Measurements from ENCODE around the gene PRCC. TPM values are rescaled to one million over a fixed set of nuclear protein-coding genes. Genes with fewer than 3 reads are reported as not detected.

Gene PRCC
- polyA plus RNA-seq, 1 donor (not counting 4 experiments of a cell fraction or from before 2014, with no cell fraction given) = 40.4 TPM

DNA sequence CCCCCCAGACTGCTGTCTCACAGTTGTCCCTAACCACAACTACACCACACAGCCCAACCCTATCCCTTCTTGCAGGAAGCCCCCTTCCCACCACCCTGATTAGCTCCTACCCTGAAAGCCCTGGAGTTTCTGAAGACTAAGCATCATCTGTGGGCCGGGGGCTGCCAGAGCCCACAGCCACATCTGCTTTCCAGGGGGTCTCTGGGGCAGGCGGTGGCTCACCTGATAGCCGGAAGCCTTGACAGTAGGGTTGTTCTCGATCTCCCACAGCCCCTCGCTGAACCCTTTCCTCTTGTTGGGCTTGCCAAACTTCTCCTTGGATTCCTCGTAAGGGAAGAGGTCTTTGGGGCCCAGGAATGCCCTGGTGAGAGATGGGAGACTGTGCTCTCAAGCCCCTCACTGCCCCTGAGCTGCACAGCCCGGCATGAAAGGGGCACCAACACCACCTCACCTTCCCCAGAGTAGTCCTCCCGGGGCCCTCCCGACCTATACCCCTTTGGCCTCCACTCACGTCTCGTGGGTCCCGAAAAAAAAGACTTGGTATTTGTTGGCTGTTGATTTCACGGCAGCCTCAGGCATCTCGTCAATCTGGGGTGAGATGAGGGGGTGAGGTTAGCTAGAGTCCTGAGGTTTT is 22.4 kb upstream of the PRCC start:
- Histone ChIP-seq H3K9me1 (ENCODE audit: control insufficient read depth, extremely low read depth, insufficient read depth, low read length) (no peaks in the 10 kb centered on the region), H3K4me3 (ENCODE audit: control insufficient read depth in 2 of 3, extremely low read depth in 1 of 3, insufficient read depth in 2 of 3, low read depth in 1 of 3, low read length in 3 of 3) (no peak overlapping the region), H3K9me3 (ENCODE audit: control insufficient read depth, low read depth, low read length) (no peaks in the 10 kb centered on the region), H4K20me1 (ENCODE audit: control insufficient read depth, extremely low read depth, insufficient read depth, low read length) (no peaks in the 10 kb centered on the region), H3K9ac (ENCODE audit: control insufficient read depth, extremely low read depth, insufficient read depth, low read length) (no peak overlapping the region), H2AFZ (ENCODE audit: control insufficient read depth, low read length) (no peak overlapping the region), H3K27me3 (ENCODE audit: control insufficient read depth, extremely low read depth, insufficient read depth, low read length) (no peaks in the 10 kb centered on the region), H3K36me3 (ENCODE audit: control insufficient read depth in 2 of 2, extremely low read depth in 1 of 2, insufficient read depth in 2 of 2, low read length in 2 of 2) (peaks cover 25 to 26% of the 10 kb centered on the region in 2 experiments), H3K79me2 (ENCODE audit: control insufficient read depth, insufficient read depth, low read length) (peaks cover 65% of the 10 kb centered on the region), H3K27ac (ENCODE audit: control insufficient read depth, insufficient read depth, low read length) (no peak overlapping the region), H3K4me2 (ENCODE audit: control insufficient read depth, extremely low read depth, insufficient read depth, low read depth, low read length) (no peak overlapping the region), H3K4me1 (ENCODE audit: control insufficient read depth, extremely low read depth, insufficient read depth, low read length) (peaks cover 45% of the 10 kb centered on the region)
- FAIRE-seq = no peak
- no peak for TF ChIP-seq CTCF (optimal IDR thresholded peaks at IDR 0.05 in 1 of 3, IDR thresholded peaks at IDR 0.05 in 1 of 3, conservative IDR thresholded peaks at IDR 0.05 in 1 of 3; ENCODE audit: extremely low read depth in 1 of 3, insufficient read depth in 2 of 3, low read length in 3 of 3)
- no peak for TF ChIP-seq EZH2 (IDR thresholded peaks at IDR 0.05; ENCODE audit: low read length)
- no peak for DNase-seq (ENCODE audit: low read depth, low spot score)
- dilution Hi-C loops (cut with MboI; ENCODE audit: extremely low pct_ligation_motif_present, low sequenced_read_pairs) = no loop called here

DNA sequence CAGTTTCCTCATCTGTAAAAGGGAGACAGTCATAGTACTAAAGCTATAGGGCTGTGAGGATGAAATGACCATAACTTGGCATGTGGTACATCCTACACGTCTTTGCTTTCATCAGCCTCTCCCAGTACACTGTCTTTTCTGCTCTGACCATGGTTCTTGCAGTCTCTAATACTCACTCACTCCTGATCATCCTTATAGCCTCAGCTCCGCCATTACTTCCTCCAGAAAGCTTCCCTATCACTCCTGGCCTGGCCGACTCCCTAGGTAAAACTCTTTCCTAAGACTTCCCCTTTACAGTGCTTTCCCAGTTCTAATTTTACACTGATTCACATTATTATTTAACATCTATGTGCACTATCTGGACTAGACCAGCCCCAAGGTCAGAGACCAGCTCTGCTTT is 21.5 kb upstream of the PRCC start:
- H3K9me3 ChIP-seq (ENCODE audit: control insufficient read depth, low read depth, low read length) = no peaks in the 10 kb centered on the region
- H4K20me1 ChIP-seq (ENCODE audit: control insufficient read depth, extremely low read depth, insufficient read depth, low read length) = no peaks in the 10 kb centered on the region
- peak overlapping the region; percentile 100 for H3K9ac ChIP-seq (ENCODE audit: control insufficient read depth, extremely low read depth, insufficient read depth, low read length)
- peaks cover 66% of the 10 kb centered on the region for H3K79me2 ChIP-seq (ENCODE audit: control insufficient read depth, insufficient read depth, low read length)
- dilution Hi-C loops (cut with MboI; ENCODE audit: extremely low pct_ligation_motif_present, low sequenced_read_pairs) = no loop called here
- H3K4me2 ChIP-seq (ENCODE audit: control insufficient read depth, extremely low read depth, insufficient read depth, low read depth, low read length) = peak overlapping the region; percentile 89
- no peak overlapping the region for H2AFZ ChIP-seq (ENCODE audit: control insufficient read depth, low read length)
- H3K27ac ChIP-seq (ENCODE audit: control insufficient read depth, insufficient read depth, low read length) = peak overlapping the region; percentile 98
- peaks cover 28% of the 10 kb centered on the region in 2 experiments for H3K36me3 ChIP-seq (ENCODE audit: control insufficient read depth in 2 of 2, extremely low read depth in 1 of 2, insufficient read depth in 2 of 2, low read length in 2 of 2)
- no peak for DNase-seq (ENCODE audit: low read depth, low spot score)
- no peak for TF ChIP-seq EZH2 (IDR thresholded peaks at IDR 0.05; ENCODE audit: low read length)
- no peak for TF ChIP-seq CTCF (optimal IDR thresholded peaks at IDR 0.05 in 1 of 3, IDR thresholded peaks at IDR 0.05 in 1 of 3, conservative IDR thresholded peaks at IDR 0.05 in 1 of 3; ENCODE audit: extremely low read depth in 1 of 3, insufficient read depth in 2 of 3, low read length in 3 of 3)
- no peaks in the 10 kb centered on the region for H3K27me3 ChIP-seq (ENCODE audit: control insufficient read depth, extremely low read depth, insufficient read depth, low read length)
- H3K9me1 ChIP-seq (ENCODE audit: control insufficient read depth, extremely low read depth, insufficient read depth, low read length) = no peaks in the 10 kb centered on the region
- FAIRE-seq = no peak
- peaks cover 46% of the 10 kb centered on the region for H3K4me1 ChIP-seq (ENCODE audit: control insufficient read depth, extremely low read depth, insufficient read depth, low read length)
- peak overlapping the region in 2 of 3 experiments; percentile 47 to 61 for H3K4me3 ChIP-seq (ENCODE audit: control insufficient read depth in 2 of 3, extremely low read depth in 1 of 3, insufficient read depth in 2 of 3, low read depth in 1 of 3, low read length in 3 of 3)

Measured in keratinocyte (primary cell).